HCT116 (cell line): ENCODE results near the gene OR6B2.

Experiments
- CTCF ChIP-seq, 3 experiments: fragments of 200-600 bp in 1 of 3; sonication (generic) in 1 of 3; IDR thresholded peaks in 2 of 3; conservative IDR thresholded peaks in 1 of 3; 2 replicates each; pipeline ENCODE4 v1.5.1; 2012 to 2017; ENCODE audit warnings: low read depth in 2 of 3, low read length in 2 of 3, antibody characterized with exemption in 1 of 3, borderline replicate concordance in 1 of 3, control low read depth in 1 of 3, mild to moderate bottlenecking in 1 of 3, mixed read lengths in 1 of 3, mixed run types in 1 of 3, moderate library complexity in 1 of 3; ENCODE audit not compliant: insufficient read depth in 1 of 3
- EGR1 ChIP-seq: IDR thresholded peaks from 2 replicates; pipeline ENCODE4 v1.6.1; 2012; ENCODE audit warnings: low read depth
- EZH2 ChIP-seq: fragments of 200-600 bp; sonication (generic); IDR thresholded peaks from 2 replicates; pipeline ENCODE4 v1.6.1; 2017; ENCODE audit warnings: antibody characterized with exemption, mixed run types
- EZH2phosphoT487 ChIP-seq: fragments of 200-600 bp; IDR thresholded peaks from 2 replicates; pipeline ENCODE4 v1.6.1; 2018; ENCODE audit warnings: antibody characterized with exemption, borderline replicate concordance
- JUND ChIP-seq: IDR thresholded peaks from 2 replicates; pipeline ENCODE4 v1.6.1; 2012
- POLR2AphosphoS5 ChIP-seq: IDR thresholded peaks from 2 replicates; pipeline ENCODE4 v1.6.1; 2011; ENCODE audit warnings: mild to moderate bottlenecking, low read depth, low read length, moderate library complexity
- RAD21 ChIP-seq: IDR thresholded peaks from 2 replicates; pipeline ENCODE4 v1.6.1; 2012; ENCODE audit warnings: low read depth, mild to moderate bottlenecking
- YY1 ChIP-seq: IDR thresholded peaks from 2 replicates; pipeline ENCODE4 v1.6.1; 2011; ENCODE audit warnings: low read length, low read depth, moderate library complexity, mild to moderate bottlenecking; ENCODE audit not compliant: insufficient replicate concordance; ENCODE audit errors: extremely low read depth
- ZFX ChIP-seq: fragments of 450-650 bp; IDR thresholded peaks from 2 replicates; pipeline ENCODE4 v1.6.1; 2017
- TF ChIP-seq, protein P1 (sequence below): IDR thresholded peaks from 2 replicates; pipeline ENCODE4 v1.6.1; 2012

DNA sequence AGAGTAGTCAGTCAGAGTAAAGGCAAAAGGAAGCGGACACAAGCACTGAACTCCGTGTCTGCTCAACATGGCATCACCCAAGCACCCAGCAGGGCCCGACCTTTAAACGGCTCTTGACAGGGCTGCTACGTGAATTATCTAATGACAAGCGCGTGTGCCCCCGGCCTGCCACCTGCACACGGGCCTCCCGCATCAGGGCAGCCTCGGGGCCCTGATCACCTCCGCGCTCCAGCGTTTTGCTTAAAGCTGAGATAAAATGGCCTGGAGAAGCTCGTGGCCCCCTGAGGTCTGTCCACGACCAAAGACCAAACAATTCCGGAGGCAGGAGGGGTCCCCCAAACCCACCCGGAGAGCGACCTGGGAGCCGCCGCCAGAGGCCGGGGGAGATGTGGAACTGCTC is 5.5 kb downstream of the OR6B2 start:
- TF ChIP-seq CTCF (IDR thresholded peaks at IDR 0.05 in 2 of 3, conservative IDR thresholded peaks at IDR 0.05 in 1 of 3; ENCODE audit: borderline replicate concordance in 1 of 3, insufficient read depth in 1 of 3, low read depth in 2 of 3, low read length in 2 of 3) (no peak), EZH2phosphoT487 (no peak), POLR2AphosphoS5 (no peak), ZFX (no peak; the same call in 1 of the 2 replicates), JUND (no peak), EGR1 (no peak), EZH2 (no peak), YY1 (no peak), RAD21 (no peak)
- TF ChIP-seq, protein P1, sequence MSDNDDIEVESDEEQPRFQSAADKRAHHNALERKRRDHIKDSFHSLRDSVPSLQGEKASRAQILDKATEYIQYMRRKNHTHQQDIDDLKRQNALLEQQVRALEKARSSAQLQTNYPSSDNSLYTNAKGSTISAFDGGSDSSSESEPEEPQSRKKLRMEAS = peak; percentile 12; the same call in 1 of the 2 replicates
